Spleen (tissue), 7 donors: ENCODE data around the gene MAPK14.

Experiments
- POLR2A ChIP-seq, 3 donors: fragments of 450-650 bp; IDR thresholded peaks; one replicate each; pipeline ENCODE4 v1.5.1; 2017; ENCODE audit warnings: antibody characterized with exemption in 3 of 3, mild to moderate bottlenecking in 1 of 3
- POLR2AphosphoS5 ChIP-seq, 3 donors: sonication (generic); formaldehyde crosslinking; IDR thresholded peaks; one replicate each; pipeline ENCODE4 v1.5.1; 2017; ENCODE audit warnings: antibody characterized with exemption in 3 of 3
- TF ChIP-seq, protein P1 (sequence below), 11 experiments: fragments of 200-600 bp in 7 of 11; fragments of 450-650 bp in 4 of 11; sonication (generic) in 4 of 11; IDR thresholded peaks in 8 of 11; conservative IDR thresholded peaks in 3 of 11; 1 replicate in 7 of 11; 2 replicates in 4 of 11; pipeline versions ENCODE4 v1.4.0 to v1.8.0; 2016 to 2021; ENCODE audit warnings: antibody characterized with exemption in 11 of 11, inconsistent platforms in 4 of 11, mild to moderate bottlenecking in 1 of 11
- donor health status: DM: no; HTN: no; CAD: no; lungs with moderate emphysema.
- donor health status: DM: no; HTN: no; CAD: no.
- donor health status: DM: no; HTN: no; CAD: no.

DNA sequence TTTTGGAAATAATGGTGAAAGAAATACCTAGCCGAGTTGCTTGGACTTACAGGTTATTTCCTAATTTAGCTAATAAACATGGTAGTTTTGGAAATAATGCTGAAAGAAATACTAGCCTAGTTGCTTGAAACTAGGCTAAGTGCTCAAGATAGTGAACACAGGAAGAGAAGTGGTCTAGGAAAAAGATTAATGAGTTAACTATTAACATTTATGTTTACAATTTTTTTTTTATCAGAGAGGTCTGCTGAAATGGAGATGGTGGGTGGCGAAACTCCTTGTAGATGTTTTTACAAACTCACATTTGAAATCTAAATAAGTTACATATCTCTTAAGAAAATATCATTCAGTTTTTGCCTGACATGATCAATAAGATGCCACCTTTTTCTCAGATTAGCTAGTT lies 39.2 kb downstream of the MAPK14 start:
- TF ChIP-seq POLR2A (IDR thresholded peaks at IDR 0.05) (no peak), POLR2AphosphoS5 (IDR thresholded peaks at IDR 0.05) (no peak)
- TF ChIP-seq, protein P1, sequence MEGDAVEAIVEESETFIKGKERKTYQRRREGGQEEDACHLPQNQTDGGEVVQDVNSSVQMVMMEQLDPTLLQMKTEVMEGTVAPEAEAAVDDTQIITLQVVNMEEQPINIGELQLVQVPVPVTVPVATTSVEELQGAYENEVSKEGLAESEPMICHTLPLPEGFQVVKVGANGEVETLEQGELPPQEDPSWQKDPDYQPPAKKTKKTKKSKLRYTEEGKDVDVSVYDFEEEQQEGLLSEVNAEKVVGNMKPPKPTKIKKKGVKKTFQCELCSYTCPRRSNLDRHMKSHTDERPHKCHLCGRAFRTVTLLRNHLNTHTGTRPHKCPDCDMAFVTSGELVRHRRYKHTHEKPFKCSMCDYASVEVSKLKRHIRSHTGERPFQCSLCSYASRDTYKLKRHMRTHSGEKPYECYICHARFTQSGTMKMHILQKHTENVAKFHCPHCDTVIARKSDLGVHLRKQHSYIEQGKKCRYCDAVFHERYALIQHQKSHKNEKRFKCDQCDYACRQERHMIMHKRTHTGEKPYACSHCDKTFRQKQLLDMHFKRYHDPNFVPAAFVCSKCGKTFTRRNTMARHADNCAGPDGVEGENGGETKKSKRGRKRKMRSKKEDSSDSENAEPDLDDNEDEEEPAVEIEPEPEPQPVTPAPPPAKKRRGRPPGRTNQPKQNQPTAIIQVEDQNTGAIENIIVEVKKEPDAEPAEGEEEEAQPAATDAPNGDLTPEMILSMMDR (IDR thresholded peaks at IDR 0.05 in 8 of 11, conservative IDR thresholded peaks at IDR 0.05 in 3 of 11) = no peak
